HepG2 (cell line): ENCODE measurements around the gene RTEL1. TPM values are rescaled to one million over a fixed set of nuclear protein-coding genes. Genes with fewer than 3 reads are reported as not detected.
A peak's percentile ranks its signal among the peaks of the same experiment; 100 is the strongest.

Experiments
- ELF4 ChIP-seq: sonication (generic); formaldehyde crosslinking; IDR thresholded peaks from 2 replicates; pipeline ENCODE4 v1.5.0; 2020; ENCODE audit warnings: missing genetic modification reagents, mild to moderate bottlenecking, moderate library complexity, borderline replicate concordance
- FOXK1 ChIP-seq: sonication (generic); formaldehyde crosslinking; IDR thresholded peaks from 2 replicates; pipeline ENCODE4 v1.4.0; 2020; ENCODE audit warnings: low read depth, missing genetic modification reagents, borderline replicate concordance
- FOXM1 ChIP-seq: sonication (generic); formaldehyde crosslinking; IDR thresholded peaks from 2 replicates; pipeline ENCODE4 v1.5.0; 2020; ENCODE audit warnings: missing genetic modification reagents
- HHEX ChIP-seq: IDR thresholded peaks from 2 replicates; pipeline ENCODE4 v1.6.1; 2016; ENCODE audit warnings: control low read depth
- HNRNPLL ChIP-seq: fragments of 200-400 bp; formaldehyde crosslinking; IDR thresholded peaks from 2 replicates; pipeline ENCODE4 v1.6.1; 2017; ENCODE audit warnings: mild to moderate bottlenecking, low read depth, low read length; ENCODE audit not compliant: poor library complexity, severe bottlenecking
- ISX ChIP-seq: sonication (generic); formaldehyde crosslinking; conservative IDR thresholded peaks from 2 replicates; pipeline ENCODE4 v1.5.0; 2020; ENCODE audit warnings: missing genetic modification reagents
- KAT7 ChIP-seq: IDR thresholded peaks from 2 replicates; pipeline ENCODE4 v1.6.1; 2018; ENCODE audit warnings: borderline replicate concordance, missing compliant biosample characterization
- NBN ChIP-seq: fragments of 450-650 bp; conservative IDR thresholded peaks from 2 replicates; pipeline ENCODE4 v1.6.1; 2017
- TARDBP ChIP-seq: sonication (generic); formaldehyde crosslinking; IDR thresholded peaks from 2 replicates; pipeline ENCODE4 v1.8.0; 2022; ENCODE audit warnings: mild to moderate bottlenecking, missing genetic modification reagents
- polyA plus RNA-seq, 8 experiments: library from polyadenylated mRNA; depleted of rRNA in 3 of 8; stranded (reverse) in 7 of 8; unstranded in 1 of 8; fragments of >200 nt; fragmentation: Illumina TruSeq in 4 of 8; extraction: Trizol in 4 of 8; gene quantifications; 2 replicates each; pipeline versions ENCODE4 v1.2.1 to v1.2.3, GENCODE V29; 2011 to 2016; ENCODE audit warnings: low read depth in 4 of 8, missing spikeins in 1 of 8, mixed read lengths in 1 of 8; ENCODE audit not compliant: insufficient read depth in 1 of 8
- total RNA-seq, 5 experiments: library from RNA; depleted of rRNA; stranded (reverse); fragments of >200 nt; fragmentation: Illumina TruSeq; extraction: Trizol; gene quantifications; 2 replicates each; pipeline ENCODE4 v1.2.3, GENCODE V29; 2016; ENCODE audit warnings: low read depth in 1 of 5
- TF ChIP-seq, protein P1 (sequence below): sonication (generic); formaldehyde crosslinking; IDR thresholded peaks from 2 replicates; pipeline ENCODE4 v1.4.0; 2020; ENCODE audit warnings: missing genetic modification reagents, borderline replicate concordance
- TF ChIP-seq, protein P2 (sequence below): sonication (generic); formaldehyde crosslinking; conservative IDR thresholded peaks from 2 replicates; pipeline ENCODE4 v1.8.0; 2022; ENCODE audit warnings: mild to moderate bottlenecking, moderate library complexity, missing genetic modification reagents
- TF ChIP-seq, protein P3 (sequence below): sonication (generic); formaldehyde crosslinking; IDR thresholded peaks from 2 replicates; pipeline ENCODE4 v1.4.0; 2020; ENCODE audit warnings: missing genetic modification reagents
- TF ChIP-seq, protein P4 (sequence below): sonication (generic); formaldehyde crosslinking; IDR thresholded peaks from 2 replicates; pipeline ENCODE4 v1.5.1; 2020; ENCODE audit warnings: mild to moderate bottlenecking, moderate library complexity, missing genetic modification reagents
- TF ChIP-seq, protein P5 (sequence below): sonication (generic); formaldehyde crosslinking; IDR thresholded peaks from 2 replicates; pipeline ENCODE4 v1.4.0; 2020; ENCODE audit warnings: missing genetic modification reagents

RTEL1 gene
- total and polyA plus RNA-seq, 2 of the 13 experiments (the other 11 are each of a cell fraction or from before 2014, with no cell fraction given), result 21.8 to 36.4 TPM

GRCh38 chr20:63739130-63740069 lies 81.3 kb downstream of the RTEL1 start, which contains the start of gene SLC2A4RG (continued):
- TF ChIP-seq ELF4 (CRISPR knock-in tag) (0 out of 2 replicates have a peak, but pooled peaks have one; percentile 7), KAT7 (CRISPR knock-in tag) (peak; percentile 96), FOXK1 (CRISPR knock-in tag) (peak; percentile 55; the same call in 1 of the 2 replicates), NBN (no peak), HNRNPLL (peak; percentile 46), HHEX (CRISPR knock-in tag) (no peak), TARDBP (CRISPR knock-in tag) (peak; percentile 92), FOXM1 (CRISPR knock-in tag) (0 out of 2 replicates have a peak, but pooled peaks have one; percentile 34), ISX (CRISPR knock-in tag) (0 out of 2 replicates have a peak, but pooled peaks have one; percentile 63)
- TF ChIP-seq, protein P1, sequence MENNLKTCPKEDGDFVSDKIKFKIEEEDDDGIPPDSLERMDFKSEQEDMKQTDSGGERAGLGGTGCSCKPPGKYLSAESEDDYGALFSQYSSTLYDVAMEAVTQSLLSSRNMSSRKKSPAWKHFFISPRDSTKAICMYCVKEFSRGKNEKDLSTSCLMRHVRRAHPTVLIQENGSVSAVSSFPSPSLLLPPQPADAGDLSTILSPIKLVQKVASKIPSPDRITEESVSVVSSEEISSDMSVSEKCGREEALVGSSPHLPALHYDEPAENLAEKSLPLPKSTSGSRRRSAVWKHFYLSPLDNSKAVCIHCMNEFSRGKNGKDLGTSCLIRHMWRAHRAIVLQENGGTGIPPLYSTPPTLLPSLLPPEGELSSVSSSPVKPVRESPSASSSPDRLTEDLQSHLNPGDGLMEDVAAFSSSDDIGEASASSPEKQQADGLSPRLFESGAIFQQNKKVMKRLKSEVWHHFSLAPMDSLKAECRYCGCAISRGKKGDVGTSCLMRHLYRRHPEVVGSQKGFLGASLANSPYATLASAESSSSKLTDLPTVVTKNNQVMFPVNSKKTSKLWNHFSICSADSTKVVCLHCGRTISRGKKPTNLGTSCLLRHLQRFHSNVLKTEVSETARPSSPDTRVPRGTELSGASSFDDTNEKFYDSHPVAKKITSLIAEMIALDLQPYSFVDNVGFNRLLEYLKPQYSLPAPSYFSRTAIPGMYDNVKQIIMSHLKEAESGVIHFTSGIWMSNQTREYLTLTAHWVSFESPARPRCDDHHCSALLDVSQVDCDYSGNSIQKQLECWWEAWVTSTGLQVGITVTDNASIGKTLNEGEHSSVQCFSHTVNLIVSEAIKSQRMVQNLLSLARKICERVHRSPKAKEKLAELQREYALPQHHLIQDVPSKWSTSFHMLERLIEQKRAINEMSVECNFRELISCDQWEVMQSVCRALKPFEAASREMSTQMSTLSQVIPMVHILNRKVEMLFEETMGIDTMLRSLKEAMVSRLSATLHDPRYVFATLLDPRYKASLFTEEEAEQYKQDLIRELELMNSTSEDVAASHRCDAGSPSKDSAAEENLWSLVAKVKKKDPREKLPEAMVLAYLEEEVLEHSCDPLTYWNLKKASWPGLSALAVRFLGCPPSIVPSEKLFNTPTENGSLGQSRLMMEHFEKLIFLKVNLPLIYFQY (CRISPR knock-in tag), result peak; percentile 87
- TF ChIP-seq, protein P2, sequence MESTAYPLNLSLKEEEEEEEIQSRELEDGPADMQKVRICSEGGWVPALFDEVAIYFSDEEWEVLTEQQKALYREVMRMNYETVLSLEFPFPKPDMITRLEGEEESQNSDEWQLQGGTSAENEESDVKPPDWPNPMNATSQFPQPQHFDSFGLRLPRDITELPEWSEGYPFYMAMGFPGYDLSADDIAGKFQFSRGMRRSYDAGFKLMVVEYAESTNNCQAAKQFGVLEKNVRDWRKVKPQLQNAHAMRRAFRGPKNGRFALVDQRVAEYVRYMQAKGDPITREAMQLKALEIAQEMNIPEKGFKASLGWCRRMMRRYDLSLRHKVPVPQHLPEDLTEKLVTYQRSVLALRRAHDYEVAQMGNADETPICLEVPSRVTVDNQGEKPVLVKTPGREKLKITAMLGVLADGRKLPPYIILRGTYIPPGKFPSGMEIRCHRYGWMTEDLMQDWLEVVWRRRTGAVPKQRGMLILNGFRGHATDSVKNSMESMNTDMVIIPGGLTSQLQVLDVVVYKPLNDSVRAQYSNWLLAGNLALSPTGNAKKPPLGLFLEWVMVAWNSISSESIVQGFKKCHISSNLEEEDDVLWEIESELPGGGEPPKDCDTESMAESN (CRISPR knock-in tag), result peak; percentile 95
- TF ChIP-seq, protein P3, sequence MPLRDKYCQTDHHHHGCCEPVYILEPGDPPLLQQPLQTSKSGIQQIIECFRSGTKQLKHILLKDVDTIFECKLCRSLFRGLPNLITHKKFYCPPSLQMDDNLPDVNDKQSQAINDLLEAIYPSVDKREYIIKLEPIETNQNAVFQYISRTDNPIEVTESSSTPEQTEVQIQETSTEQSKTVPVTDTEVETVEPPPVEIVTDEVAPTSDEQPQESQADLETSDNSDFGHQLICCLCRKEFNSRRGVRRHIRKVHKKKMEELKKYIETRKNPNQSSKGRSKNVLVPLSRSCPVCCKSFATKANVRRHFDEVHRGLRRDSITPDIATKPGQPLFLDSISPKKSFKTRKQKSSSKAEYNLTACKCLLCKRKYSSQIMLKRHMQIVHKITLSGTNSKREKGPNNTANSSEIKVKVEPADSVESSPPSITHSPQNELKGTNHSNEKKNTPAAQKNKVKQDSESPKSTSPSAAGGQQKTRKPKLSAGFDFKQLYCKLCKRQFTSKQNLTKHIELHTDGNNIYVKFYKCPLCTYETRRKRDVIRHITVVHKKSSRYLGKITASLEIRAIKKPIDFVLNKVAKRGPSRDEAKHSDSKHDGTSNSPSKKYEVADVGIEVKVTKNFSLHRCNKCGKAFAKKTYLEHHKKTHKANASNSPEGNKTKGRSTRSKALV (CRISPR knock-in tag), result peak; percentile 91
- TF ChIP-seq, protein P4, sequence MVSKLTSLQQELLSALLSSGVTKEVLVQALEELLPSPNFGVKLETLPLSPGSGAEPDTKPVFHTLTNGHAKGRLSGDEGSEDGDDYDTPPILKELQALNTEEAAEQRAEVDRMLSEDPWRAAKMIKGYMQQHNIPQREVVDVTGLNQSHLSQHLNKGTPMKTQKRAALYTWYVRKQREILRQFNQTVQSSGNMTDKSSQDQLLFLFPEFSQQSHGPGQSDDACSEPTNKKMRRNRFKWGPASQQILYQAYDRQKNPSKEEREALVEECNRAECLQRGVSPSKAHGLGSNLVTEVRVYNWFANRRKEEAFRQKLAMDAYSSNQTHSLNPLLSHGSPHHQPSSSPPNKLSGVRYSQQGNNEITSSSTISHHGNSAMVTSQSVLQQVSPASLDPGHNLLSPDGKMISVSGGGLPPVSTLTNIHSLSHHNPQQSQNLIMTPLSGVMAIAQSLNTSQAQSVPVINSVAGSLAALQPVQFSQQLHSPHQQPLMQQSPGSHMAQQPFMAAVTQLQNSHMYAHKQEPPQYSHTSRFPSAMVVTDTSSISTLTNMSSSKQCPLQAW (CRISPR knock-in tag), result peak; percentile 98
- TF ChIP-seq, protein P5, sequence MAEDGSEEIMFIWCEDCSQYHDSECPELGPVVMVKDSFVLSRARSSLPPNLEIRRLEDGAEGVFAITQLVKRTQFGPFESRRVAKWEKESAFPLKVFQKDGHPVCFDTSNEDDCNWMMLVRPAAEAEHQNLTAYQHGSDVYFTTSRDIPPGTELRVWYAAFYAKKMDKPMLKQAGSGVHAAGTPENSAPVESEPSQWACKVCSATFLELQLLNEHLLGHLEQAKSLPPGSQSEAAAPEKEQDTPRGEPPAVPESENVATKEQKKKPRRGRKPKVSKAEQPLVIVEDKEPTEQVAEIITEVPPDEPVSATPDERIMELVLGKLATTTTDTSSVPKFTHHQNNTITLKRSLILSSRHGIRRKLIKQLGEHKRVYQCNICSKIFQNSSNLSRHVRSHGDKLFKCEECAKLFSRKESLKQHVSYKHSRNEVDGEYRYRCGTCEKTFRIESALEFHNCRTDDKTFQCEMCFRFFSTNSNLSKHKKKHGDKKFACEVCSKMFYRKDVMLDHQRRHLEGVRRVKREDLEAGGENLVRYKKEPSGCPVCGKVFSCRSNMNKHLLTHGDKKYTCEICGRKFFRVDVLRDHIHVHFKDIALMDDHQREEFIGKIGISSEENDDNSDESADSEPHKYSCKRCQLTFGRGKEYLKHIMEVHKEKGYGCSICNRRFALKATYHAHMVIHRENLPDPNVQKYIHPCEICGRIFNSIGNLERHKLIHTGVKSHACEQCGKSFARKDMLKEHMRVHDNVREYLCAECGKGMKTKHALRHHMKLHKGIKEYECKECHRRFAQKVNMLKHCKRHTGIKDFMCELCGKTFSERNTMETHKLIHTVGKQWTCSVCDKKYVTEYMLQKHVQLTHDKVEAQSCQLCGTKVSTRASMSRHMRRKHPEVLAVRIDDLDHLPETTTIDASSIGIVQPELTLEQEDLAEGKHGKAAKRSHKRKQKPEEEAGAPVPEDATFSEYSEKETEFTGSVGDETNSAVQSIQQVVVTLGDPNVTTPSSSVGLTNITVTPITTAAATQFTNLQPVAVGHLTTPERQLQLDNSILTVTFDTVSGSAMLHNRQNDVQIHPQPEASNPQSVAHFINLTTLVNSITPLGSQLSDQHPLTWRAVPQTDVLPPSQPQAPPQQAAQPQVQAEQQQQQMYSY, result peak; percentile 39; the same call in 1 of the 2 replicates
